ENCODE results near the gene MAPK4. TPM values are rescaled to one million over a fixed set of nuclear protein-coding genes. Genes with fewer than 3 reads are reported as not detected.
"Not testable (repeated sequence)": the region's sequence is repeated elsewhere in the genome, so short reads cannot be mapped to it uniquely, and the experiment has no call there.

The MAPK4 gene
- total RNA-seq, 1 experiment from 2014 or later = not detected

DNA sequence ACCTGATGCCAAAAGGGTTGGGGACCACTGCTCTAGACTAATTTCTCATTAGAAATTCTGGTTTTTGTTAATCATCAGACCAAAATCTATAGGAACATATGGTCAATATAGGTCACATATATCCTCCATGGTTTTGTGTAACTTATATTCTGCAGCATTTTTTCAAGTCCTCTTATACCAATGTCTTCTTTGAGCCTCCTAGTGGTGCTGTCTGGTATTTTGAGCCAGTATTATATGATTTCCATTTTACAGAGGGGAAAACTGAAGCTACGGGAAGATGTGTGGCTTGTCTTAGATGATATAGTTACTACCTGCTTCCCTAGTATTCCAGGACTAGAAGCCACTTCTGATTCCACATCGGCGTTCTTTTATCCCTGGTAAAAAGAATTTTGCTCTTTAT lies 13.8 kb downstream of the MAPK4 start:
- no peak for DNase-seq (ENCODE audit: low read depth)

DNA sequence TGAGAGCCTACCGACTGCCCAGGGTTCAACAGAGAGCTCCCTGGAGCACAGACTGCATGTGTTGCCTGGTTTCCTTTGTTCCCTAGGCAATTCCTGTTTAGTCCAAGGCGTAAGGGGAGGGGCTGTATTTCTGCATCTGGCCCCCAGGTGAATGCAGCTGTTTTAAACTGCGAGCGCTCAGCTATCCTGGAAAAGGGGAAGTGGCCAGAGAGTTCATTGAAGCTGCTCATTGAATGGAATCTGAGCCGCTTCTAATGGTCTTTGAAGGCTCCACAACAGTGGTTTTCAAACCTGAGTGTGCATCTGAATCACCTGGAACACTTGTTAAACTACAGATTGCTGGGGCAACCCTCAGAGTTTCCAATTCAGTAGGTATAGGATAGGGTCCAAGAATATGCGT lies 18.1 kb downstream of the MAPK4 start:
- no peak for DNase-seq (ENCODE audit: low read depth)

DNA sequence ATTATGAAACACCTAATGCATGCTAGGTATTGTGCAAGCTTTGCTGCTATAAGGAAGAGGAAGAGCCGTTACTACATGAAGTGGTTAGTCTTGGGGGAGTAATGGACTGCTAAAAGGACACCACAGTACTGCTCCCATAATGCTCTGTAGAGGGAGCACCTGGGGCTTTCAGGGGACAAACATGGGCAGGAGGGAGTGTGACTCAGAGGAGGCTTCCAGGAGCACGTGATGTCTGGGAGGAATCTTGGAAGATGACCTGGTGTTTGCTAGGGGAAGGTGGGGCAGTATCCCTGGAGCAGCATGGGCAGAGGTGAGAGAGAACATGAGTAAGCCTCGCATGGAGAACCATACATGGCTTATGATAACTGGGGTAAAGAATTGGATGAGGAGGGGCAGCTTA lies 18.8 kb downstream of the MAPK4 start:
- no peak for DNase-seq (ENCODE audit: low read depth)

DNA sequence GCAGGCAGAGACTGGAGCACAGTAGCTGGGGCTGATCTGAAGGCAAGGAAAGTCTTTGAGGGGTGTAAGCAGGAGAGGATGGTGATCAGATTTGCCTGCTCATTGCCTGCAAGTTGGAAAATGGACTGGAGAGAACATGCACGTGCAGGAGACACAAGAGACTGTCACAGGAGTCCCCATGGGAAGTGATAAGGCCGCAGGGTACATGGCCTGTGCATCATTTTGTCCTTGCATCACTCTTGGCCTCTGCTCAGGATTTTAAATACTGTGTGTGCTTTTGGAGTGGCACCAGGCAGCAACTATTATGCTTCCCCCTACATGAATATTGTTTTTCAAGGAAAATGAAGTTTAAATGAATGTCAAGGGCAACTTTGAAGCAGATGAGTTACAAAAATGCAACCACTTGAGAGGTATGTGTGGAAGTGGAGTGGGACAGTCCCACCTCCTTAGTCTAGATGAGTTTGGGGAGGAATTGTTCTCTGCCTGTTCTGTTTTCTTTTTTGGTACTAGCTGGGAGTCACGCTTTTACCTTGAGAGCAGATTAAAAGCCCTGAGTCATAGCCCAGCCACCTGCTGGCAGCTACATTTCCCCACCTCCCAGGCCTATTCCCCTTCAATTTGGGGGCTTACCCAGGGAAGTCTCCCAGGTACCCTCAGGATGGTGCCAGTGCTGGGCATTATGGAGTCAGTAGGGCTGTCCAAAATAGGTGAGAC lies 19.3 kb downstream of the MAPK4 start:
- no peak for DNase-seq (ENCODE audit: low read depth)

DNA sequence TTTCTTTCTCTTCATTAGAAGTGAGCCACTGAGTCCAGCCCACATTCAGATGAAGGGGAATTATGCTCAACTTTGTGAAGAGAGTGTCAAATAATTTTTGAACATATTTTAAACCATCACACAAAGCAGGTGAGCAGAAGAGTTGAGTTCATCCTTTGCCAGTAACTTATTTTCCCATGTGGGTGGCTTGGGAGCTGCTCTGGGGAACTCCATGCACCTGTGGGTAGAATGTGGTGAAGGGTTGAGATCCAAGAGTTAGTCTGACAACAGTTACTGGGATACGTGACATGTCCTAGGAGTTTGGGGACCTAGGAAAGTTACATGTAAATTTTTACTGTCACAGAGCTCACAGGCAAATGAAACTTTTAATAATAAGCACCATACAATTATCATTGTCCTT lies 21.6 kb downstream of the MAPK4 start:
- DNase-seq (ENCODE audit: low read depth) = no peak

DNA sequence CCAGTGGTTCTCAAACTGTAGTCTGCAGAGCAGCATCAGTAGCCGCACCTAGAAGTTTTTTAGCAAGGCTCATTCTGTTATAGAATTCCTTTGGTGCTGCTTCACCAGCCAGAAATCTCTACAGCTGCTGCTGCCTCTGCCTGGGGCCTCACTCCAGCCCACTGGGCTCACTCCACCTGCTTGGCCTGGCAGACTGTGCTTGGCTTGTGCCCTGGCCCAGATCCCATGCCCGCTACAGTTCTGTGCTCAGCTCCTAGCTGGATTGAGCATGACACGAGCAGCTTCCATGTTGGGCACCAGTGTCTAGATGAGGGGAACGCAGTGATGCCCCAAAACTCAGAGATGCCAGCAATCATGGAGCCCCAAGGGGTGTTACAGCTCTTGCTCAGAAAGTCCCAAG lies 22.6 kb downstream of the MAPK4 start:
- DNase-seq (ENCODE audit: low read depth) = no peak

DNA sequence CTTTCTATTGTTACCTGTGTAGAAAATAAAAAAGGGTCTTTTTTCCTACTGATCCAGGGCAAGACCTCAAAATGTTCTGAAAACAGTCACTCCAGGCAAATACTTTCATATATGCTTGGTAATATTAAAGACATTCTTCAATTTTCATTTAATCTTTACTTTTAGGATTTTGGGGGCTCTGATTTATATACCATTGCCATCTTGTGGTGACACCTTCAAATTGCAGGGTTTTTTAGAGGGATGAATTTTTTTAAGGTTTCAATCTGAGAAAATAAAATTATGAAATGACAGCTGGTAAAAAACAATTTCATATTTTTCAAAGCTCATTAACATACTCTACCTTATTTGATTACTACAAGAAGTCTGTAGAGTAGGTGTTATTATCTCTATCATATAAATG lies 26.8 kb downstream of the MAPK4 start:
- no peak for DNase-seq (ENCODE audit: low read depth)

DNA sequence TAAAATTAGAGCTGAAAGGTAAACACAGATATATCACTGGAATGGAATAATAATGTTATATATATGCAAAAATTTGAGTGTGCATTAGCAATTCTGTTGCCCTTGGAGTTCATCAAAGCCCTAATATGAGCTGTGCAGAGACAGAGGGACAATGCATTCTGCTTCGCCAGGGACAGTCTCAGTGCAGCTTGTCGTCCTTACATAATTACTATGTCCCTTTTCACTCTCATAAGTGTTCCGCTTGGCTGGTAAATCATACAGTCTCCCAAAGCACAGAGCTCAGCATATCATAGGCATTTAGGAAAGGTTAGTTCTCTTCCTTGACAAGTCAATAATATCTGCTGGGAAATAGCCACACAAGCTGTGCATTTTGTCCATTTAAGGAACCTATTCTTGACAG lies 30.7 kb downstream of the MAPK4 start:
- no peak for DNase-seq (ENCODE audit: low read depth)

DNA sequence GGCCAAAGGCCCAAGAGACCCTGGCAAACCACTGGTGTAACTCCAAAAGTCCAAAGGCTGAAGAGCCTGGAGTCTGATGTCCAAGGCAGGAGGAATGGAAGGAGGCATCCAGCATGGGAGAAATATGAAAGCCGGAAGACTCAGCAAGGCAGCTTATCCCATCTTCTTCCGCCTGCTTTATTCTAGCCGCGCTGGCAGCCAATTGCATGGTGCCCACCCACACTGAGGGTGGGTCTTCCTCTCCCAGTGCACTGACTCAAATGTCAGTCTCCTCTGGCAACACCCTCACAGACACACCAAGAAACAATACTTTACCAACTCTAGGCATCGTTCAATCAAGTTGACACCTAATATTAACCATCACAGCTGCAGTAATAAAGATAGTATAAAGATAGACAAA lies 34.1 kb downstream of the MAPK4 start:
- DNase-seq (ENCODE audit: low read depth) = no peak

DNA sequence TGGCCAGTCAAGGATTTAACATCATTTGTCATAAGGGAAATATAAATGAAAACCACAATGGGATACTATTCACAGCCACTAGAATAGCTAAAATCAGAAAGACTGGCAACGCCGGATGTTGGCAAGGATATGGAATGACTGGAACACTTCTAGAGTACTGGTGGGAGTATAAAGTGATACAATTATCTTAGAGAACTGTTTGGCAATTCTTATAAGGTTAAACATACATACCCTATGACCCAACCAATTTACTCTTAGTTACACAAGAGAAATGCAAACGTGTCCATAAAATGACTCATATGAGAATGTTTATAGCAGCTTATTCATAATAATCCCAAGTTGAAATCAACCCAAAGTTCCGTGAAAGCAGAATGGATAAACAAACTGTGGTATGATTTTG lies 35.1 kb downstream of the MAPK4 start:
- DNase-seq (ENCODE audit: low read depth) = no peak

DNA sequence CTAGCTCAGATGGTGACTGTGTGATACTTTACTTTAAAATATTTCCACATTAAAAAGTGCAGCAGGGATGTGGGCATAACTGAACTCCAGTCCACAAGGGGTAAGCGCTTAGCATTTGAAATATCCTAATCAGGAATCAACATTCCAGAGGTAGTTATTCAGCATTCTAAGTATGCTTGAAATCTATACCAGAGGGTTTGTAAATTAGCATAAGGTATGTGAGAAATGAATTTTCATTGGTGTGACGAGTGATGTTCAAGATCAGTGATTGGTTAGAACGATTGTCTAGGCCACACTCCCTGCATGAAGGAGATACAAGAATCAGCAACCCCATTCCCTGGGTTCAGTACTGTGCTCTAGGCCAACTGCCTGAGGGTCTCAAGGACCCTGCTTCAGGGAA lies 42.6 kb downstream of the MAPK4 start:
- no peak for DNase-seq (ENCODE audit: low read depth)

DNA sequence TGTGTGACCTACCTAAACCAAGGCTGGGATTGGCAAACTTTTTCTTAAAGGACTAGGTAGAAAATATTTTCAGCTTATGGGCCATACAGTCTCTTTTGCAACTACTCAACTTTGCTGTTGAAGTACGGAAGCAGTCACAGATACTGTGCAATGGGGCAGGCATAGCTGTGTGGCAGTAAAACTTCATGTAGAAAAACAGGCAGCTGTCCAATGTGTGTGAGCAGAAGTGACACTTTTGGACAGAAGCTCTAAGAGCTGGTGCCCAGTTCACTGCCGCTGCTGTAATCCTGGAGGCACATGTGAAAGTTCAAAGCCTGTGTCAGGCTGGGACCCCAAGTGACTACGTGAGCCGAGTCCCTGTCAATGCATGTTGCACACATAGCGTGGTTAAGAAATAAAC lies 46.7 kb downstream of the MAPK4 start:
- no peak for DNase-seq (ENCODE audit: low read depth)

DNA sequence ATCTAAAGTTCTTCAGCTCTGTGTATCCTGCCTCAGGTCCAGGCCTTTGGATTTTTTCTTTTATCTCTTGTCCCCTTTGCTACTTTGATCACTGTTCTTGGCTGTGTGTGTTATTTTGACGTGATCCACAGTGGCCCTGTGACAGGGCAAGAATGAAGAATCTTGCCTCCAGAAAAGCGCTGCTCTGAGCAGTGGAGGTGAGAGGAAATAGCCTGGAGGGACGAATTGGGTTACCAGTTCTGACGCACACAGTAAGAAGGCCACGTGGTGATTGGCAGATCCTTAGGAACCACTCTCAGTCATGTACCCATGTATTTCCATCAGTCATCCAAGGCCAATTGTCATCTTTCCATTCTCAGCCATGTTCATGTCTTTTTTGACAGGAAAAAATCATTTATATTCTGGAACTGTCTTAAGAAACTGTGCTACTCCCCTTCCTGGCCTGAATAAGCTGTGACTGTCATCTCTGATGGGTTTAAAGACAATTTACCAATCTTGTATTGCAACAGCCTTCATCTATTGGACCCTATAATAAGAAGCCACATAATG lies 47.6 kb downstream of the MAPK4 start:
- no peak for DNase-seq (ENCODE audit: low read depth)

DNA sequence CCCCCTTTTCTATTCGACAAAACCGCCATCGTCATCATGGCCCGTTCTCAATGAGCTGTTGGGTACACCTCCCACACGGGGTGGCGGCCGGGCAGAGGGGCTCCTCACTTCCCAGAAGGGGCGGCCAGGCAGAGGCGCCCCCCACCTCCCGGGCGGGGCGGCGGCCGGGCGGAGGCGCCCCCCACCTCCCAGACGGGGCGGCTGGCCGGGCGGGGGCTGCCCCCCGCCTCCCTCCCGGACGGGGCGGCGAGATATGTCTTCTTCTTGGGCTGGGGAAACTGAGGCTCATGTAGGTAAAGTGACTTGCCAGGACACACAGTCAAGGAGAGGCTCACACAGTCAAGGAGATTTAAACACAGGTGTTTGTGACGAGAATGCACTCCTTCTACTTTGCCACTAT lies 49.3 kb downstream of the MAPK4 start:
- not testable (repeated sequence) for DNase-seq (ENCODE audit: low read depth)

DNA sequence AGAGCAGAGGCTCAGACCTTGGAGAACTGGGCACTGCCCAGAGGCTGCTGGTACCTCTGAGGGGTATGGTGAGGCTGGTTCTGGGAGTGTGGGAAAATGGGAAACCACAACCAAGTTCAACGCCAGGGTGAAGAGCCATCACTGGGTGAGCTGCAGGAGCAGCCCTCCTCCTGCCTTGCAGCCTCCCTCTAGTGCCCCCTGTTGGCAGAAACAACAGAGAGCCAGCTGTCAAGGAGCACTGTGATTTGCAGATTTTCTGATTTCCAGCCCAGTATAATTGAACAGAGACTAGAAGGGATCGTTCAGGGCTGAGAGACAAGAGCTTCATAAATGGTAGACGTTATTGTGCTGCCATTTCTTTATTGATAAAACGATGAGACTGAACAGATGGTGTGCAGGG lies 50.5 kb downstream of the MAPK4 start:
- no peak for DNase-seq (ENCODE audit: low read depth)

DNA sequence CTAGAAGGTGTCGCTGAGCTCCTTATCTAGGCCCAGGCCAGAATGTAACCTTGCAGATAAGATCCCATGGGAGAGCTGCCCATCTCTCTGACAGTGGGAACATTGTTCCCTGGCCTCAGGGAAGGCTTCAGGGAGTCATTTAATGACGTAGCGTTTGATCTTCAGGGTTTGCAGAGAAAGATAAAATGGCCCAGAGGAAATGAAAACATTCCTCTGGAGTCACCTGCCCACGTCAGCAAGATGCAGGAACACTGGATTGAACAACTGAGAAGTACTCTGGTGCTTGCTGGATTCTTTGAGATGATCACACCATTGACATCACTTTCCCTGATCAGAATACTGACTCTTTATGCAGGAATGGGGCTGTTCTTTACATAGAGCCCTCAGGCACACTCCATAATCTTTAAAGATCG lies 51.6 kb downstream of the MAPK4 start:
- no peak for DNase-seq (ENCODE audit: low read depth)

DNA sequence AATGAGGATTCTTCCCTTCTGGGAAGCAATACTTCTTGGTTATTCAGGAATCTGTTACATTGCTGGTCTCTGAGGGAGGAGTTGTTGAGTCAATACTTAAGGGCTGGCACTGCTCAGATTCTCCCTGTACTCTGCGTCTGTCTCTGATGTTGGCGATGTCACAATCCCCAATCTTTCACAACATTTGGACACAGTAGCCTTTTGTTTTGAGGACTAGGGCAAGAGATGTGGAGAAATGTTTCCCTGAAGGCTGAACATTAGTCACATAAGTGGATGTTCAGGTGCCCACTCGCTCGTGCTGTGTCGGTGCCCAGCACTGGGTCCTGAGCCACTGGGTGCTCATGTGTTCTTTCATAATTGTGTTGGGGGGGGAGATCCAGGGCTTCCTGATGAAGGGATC lies 55.0 kb downstream of the MAPK4 start:
- no peak for DNase-seq (ENCODE audit: low read depth)

DNA sequence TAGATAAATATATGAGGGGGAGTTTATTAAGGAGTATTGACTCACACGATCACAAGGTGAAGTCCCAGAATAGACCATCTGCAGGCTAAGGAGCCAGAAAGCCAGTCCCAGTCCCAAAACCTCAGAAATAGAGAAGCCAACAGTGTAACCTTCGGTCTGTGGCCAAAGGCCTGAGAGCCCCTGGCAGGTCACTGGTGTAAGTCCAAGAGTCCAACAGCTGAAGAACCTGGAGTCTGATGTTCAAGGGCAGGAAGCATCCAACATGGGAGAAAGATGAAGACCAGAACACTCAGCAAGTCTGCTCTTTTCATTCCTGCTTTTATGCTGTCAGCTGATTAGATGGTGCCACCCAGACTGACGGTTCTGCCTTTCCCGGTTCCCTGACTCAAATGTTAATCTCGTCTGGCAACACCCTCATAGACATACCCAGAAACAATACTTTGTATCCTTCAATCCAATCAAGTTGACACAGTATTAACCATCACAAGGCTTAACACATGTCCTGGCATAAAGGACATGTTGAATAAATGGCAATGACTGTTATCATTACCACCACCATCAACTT lies 56.7 kb downstream of the MAPK4 start:
- DNase-seq (ENCODE audit: low read depth) = no peak

DNA sequence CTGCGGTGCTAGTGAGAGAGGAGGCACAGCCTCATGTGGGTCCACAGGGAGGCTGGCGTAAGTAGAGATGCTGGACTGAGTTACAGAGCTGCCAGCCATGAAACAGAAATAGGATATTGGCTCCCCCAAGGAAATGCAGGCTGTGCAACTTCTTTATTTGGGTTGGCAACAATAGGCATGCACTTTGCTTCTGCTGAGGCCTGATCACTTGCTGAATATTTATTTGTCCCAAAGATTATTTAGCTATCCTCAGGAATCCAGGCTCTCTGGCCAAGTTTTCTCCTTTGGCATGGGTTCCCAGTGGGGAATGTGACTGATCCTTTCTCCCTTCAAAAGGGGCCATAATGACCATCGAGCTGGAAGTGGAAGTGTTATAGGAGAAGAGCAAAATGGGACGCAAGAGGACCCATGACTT lies 60.0 kb downstream of the MAPK4 start:
- DNase-seq (ENCODE audit: low read depth) = no peak

DNA sequence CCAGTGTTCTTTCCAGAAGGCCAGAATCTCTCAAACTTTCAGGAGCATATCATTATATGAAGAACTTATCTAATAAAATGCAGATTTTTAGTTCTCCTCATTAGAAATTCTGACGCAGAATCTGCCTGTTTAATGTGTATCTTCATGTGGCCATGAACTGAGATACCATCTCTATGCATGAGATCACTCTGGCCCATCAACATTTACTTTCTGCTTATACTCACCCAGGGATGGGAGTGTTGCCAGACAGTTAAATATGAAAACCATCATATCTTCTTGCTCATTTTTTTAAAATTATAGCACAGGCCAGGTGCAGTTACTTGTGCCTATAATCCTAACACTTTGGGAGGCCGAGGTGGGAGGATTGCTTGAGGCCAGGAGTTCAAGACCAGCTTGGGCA lies 60.4 kb downstream of the MAPK4 start:
- no peak for DNase-seq (ENCODE audit: low read depth)

DNA sequence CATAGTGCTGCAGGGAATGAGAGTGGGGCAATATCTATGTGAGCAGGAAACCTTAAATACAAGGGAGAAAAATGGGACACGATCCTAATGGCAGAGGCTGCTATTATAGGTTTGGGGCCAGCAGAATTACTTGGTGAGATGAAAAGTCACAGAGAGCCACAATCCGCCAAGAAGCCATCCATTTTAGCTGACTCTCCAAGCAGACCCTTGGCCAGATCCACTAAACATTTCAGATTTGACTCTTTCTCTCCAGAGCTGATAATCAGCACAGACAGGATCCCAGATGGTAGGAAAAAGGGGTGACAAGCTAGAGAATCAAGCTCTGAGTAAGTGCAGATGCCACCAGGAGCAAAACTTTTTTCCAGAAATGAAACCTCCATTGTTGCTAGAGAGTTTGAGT lies 61.5 kb downstream of the MAPK4 start:
- no peak for DNase-seq (ENCODE audit: low read depth)

DNA sequence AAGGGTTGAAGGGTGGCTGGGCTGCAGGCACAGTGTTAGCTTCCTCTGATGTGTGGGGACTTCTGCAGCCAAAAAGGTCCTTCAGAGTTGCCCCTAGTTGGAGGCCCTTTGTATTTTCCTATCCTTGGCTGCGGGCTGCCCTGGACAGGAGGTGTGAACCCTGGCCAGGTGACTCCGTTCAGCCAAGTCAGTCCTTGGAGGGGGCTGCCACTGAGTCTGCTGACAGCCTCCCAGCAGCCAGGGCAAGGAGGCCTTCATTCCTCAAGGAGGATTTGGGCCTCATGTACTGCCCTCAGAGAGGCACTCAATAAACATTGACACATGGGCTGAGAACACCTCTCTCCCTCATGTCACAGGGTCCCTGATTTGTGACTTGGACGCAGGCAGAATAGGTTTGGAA lies 62.4 kb downstream of the MAPK4 start:
- no peak for DNase-seq (ENCODE audit: low read depth)

DNA sequence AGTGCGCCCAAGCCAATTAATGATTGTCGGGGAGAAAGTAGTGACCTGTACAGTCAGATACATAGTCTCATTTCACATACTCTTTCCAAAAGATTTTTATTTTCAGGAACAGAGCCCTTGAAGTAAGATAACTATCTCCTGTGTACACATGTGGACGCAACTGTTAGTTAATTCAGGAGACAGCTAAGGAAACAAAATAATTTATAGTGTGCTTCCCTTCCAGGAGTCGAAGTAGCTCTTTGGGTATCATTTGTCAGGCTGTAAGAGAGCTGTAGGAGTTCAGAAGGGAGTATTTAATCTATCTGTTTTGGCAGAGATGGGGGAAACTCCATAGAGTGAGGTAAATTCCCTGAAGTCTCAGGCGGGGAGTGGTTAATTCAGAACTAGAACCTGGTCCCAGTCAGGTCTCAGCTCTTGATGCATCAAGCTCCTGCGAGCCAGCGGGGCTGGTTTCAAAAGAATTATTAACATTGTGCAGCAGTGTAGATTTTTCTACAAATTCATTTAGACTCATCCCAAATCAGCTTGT lies 63.0 kb downstream of the MAPK4 start:
- no peak for DNase-seq (ENCODE audit: low read depth)

All from LHCN-M2 (cell line).